Adipose tissue (tissue), 3 donors: Measurements from ENCODE around the gene SAXO1. TPM values are rescaled to one million over a fixed set of nuclear protein-coding genes. Genes with fewer than 3 reads are reported as not detected.
A peak's percentile ranks its signal among the peaks of the same experiment; 100 is the strongest.
"Not testable (repeated sequence)": the region's sequence is repeated elsewhere in the genome, so short reads cannot be mapped to it uniquely, and the experiment has no call there.

Source experiments
- H3K27ac ChIP-seq: one replicate; pipeline ENCODE4 v1.5.1; 2013; ENCODE audit warnings: low read depth, low read length
- WGBS, 3 donors: extraction: QIAGEN DNeasy Blood & Tissue Kit; methylation state at CpG; one replicate each; pipeline ENCODE4 v1.1.7; 2013; 5-methylcytosine and 5-hydroxymethylcytosine counted together
- polyA plus RNA-seq, 3 donors: library from polyadenylated mRNA; stranded (reverse); fragments of 200-250 nt; gene quantifications; one replicate each; pipeline ENCODE4 v1.2.3, GENCODE V29; 2013
- donor health status: healthy with polysubstance abuse.
- donor health status: Bipolar disorder and iron deficiency.
- donor health status: healthy.

SAXO1 gene
- under 1 TPM in 2 of 3 donors, not detected in 1; 0.01 to 0.03 TPM for polyA plus RNA-seq

DNA sequence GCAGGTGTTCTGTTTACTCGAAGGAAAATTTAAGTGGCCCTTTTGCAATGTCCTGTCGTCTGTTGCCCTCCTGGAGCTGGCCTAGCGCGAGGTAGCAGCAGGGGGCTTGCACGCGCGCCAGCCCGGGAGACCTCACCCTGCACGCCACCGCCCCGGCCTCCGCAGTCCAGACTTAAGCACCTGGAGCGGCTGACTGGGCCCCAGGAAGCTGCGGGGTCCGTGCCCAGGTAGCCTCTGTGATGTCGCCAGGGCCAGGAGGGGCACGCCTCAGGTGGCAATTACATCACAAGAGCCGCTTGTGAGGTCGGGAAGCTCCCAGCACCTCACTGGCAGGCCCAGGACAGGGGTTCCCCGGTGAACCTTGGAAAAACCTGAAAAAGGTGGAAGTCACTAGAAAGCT is at the start of gene SAXO1:
Gene SAXO1, minus strand, starts transcription at position 195 of the 400 bp plus-strand sequence. CDS start 301 bp downstream, outside the sequence.
- WGBS, 3 donors: 69 to 90% (median 88%) methylated on average over 20 of the region's 20 CpGs
- no peak within 1 kb of the TSS for H3K27ac ChIP-seq

DNA sequence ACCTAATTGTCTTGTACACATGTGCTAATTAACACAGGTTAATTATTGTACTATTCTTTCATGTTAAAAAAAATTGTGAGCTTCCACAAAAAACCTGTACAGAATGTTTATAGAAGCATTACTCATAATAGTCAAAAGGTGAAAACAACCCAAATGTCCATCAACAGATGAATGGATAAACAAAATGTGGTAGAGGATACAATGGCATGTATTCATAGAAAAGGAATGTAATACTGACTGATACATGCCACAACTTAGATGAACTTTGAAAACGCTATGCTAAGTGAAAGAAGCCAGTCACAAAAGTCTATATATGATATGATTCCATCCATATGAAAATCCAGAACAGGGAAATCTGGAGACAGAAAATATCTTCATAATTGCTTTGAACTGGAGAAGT is 41.8 kb upstream of the SAXO1 start:
- 77 to 91% (median 88%) methylated on average over 1 of the region's 1 CpG for WGBS, 3 donors
- H3K27ac ChIP-seq: no peak overlapping the region

GRCh38 chr9:19074229-19074628 is 41.2 kb upstream of the SAXO1 start:
- 95 to 98% (median 98%) methylated on average over 2 of the region's 2 CpGs for WGBS, 3 donors
- H3K27ac ChIP-seq: no peak overlapping the region

DNA sequence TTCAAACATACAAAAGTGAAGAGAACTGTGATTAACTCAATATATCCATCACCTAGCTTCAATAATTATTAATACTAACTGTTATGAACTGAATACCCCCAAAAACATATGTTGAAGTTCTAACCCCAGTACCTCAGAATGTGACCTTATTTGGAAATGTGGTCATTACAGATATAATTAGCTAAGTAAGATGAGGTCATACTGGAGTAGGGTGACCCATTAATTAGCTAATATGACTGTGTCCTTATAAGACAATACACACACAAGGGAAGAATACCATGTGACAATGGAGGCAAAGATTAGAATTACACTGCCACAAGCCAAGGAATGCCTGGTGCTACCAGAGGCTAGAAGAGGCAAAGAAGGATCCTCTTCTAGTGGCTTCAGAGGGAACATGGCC is 24.0 kb upstream of the SAXO1 start:
- no peak overlapping the region for H3K27ac ChIP-seq

DNA sequence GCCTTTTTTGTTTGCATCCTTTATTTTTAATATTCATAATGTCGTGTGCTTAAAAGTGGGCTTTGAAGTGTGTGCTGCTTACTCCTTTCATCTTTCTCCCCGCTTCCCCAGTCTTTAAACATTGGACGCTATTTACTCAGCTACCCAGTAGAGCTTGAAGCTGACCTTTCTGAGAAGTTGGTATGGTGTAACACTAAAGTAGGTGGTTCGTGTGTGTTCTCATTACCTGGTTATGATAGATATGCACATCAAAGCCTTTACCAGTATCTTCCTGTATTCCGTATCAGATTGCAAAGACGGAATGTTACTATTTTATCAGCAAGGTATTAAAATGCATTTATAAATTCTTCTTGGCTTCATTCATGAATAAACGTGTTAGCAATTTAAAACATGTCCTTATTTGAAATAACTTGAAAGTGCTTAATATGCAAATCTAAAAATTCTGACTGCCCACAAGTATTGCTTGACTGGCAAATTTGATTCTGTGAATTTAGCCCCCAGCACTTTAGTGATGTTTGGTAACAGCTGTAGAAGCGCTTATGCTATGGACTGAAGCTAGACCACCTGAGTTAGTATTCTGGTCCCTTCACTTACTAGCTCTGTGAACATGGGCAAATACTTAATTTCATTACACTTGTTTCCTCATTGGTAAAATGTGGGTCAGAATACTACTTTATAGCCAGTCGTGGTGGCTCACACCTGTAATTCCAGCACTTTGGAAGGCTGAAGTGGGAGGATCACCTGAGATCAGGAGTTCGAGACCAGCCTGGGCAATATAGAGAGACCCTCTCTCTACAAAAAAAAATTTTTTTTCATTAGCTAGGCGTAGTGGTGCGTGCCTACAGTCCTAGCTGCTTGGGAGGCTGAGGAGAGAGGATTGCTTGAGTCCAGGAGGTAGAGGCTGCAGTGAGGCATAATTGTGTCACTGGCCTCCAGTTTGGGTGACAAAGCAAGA is 17.9 kb upstream of the SAXO1 start:
- WGBS, 3 donors: 49 to 71% (median 67%) methylated on average over 12 of the region's 12 CpGs
- H3K27ac ChIP-seq: no peak overlapping the region

DNA sequence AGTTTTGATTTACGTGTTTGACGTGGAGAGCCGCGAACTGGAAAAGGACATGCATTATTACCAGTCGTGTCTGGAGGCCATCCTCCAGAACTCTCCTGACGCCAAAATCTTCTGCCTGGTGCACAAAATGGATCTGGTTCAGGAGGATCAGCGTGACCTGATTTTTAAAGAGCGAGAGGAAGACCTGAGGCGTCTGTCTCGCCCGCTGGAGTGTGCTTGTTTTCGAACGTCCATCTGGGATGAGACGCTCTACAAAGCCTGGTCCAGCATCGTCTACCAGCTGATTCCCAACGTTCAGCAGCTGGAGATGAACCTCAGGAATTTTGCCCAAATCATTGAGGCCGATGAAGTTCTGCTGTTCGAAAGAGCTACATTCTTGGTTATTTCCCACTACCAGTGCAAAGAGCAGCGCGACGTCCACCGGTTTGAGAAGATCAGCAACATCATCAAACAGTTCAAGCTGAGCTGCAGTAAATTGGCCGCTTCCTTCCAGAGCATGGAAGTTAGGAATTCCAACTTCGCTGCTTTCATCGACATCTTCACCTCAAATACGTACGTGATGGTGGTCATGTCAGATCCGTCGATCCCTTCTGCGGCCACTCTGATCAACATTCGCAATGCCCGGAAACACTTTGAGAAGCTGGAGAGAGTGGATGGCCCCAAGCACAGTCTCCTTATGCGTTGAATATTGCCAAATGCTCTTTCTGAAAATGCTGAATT is 17.1 kb upstream of the SAXO1 start:
- no peak overlapping the region for H3K27ac ChIP-seq
- 2 to 7% (median 7%) methylated on average over 33 of the region's 33 CpGs for WGBS, 3 donors

DNA sequence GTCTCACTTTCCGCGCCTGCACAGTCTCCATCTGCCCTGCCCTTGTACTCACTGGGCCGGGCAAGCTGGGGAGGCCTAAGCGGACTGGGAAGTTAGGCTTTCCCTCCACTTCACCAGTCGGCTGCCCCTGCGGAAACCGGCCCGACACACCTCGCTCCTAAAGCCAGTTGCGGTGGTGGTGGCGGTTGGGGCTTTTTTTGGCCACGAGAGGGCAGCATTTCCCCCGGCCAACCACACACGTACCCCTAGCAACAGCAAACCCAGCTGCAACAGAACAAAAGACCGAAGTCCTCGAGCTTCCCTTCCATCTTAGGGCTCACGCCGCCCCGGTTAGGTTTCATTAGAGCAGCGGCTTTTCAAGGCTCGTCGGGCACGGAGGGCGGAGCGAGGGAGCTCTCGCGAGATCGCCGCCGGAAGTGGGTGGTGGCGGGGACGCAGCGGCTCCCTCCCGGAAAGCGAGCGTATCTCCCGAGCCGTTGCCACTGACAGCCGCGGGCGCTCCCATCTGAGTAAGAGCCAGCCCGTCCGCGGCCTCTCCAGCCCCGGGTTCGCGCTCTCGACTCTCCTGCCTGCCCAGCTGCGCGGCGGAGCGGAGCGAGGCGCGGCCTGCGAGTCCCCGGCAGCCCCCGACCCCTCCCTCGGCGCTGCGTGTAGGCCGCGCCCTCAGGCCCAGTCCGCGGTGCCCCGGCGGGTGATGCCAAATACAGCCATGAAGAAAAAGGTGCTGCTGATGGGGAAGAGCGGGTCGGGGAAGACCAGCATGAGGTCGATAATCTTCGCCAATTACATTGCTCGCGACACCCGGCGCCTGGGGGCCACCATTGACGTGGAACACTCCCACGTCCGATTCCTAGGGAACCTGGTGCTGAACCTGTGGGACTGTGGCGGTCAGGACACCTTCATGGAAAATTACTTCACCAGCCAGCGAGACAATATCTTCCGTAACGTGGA is 16.2 kb upstream of the SAXO1 start, which contains the start of gene RRAGA:
Gene RRAGA, plus strand, starts transcription at position 462 of the 951 bp plus-strand sequence. Its CDS starts 233 bp downstream, at position 695.
- H3K27ac ChIP-seq: peak within 1 kb of the TSS; percentile 71
- WGBS, 3 donors: 0% methylated on average over 76 to 82 of the region's 82 CpGs

GRCh38 chr9:19036611-19037010 is 3.6 kb upstream of the SAXO1 start:
- 95 to 98% (median 97%) methylated on average over 5 of the region's 5 CpGs for WGBS, 3 donors
- H3K27ac ChIP-seq: no peak overlapping the region

GRCh38 chr9:19032406-19032805 is 603 bp downstream of the SAXO1 start:
- 60 to 78% (median 67%) methylated on average over 14 of the region's 14 CpGs for WGBS, 3 donors
- no peak overlapping the region for H3K27ac ChIP-seq

DNA sequence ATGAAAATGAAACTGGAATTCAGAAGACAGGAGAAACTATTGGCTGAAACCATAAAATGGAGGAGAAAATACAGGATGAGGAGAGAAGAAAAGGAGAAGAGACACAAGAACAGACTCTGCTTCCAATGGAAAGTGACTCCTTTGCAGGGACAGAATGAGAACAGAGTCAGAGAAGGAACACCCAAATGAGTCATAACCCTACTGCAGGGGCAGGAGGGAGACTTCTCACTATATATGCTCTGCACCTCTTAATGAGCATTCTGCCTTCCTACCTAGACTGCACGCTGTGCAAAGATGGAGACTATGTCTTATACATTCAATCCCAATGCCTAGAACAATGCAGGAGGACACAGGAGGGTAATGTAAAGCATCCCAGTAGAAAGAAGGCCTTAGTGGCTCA is 2.1 kb downstream of the SAXO1 start:
- 88 to 96% (median 94%) methylated on average over 1 of the region's 1 CpG for WGBS, 3 donors
- no peak overlapping the region for H3K27ac ChIP-seq

DNA sequence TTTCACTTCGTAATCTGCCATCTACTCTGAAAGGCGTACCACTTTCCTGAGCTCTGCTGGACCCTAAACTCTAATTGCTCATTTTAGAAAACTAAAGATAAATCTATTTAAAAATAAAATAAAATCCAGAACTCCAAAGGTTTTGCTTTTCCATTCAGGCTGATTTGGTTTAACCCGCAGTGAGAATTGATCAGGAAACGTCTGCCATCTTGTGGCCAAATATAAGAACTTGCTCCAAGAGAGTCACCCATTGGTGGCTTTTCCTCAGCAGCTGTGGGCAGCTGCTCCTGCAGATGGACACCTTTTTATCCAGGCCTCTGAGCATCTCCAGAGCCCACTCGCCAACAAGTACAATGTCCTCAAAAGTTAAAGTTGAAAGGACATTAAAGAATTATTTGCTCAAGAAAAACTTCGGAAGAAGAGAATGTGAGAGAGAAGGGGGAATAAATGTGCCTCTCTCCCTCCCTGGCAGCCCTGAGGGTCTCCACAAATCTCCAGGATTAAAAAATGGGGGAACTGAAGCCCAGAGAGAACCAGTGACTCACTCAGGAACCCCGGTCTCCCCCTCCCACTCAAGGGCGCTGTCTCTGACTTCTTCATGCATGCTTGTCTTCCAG is 4.1 kb downstream of the SAXO1 start:
- no peak overlapping the region for H3K27ac ChIP-seq
- WGBS, 3 donors: 22 to 33% (median 31%) methylated on average over 8 of the region's 8 CpGs

- WGBS, 3 donors: 91 to 93% (median 93%) methylated on average over 22 of the region's 22 CpGs
Measured at GRCh38 chr9:19027825-19028224, 5.2 kb downstream of the SAXO1 start.

GRCh38 chr9:19026375-19026774 is 6.6 kb downstream of the SAXO1 start:
- WGBS, 3 donors: 85 to 89% (median 85%) methylated on average over 6 of the region's 6 CpGs
- H3K27ac ChIP-seq: no peak overlapping the region

More at GRCh38 chr9:19027825-19028224, 5.2 kb downstream of the SAXO1 start:
- no peak overlapping the region for H3K27ac ChIP-seq

- WGBS, 3 donors: 81 to 92% (median 87%) methylated on average over 5 of the region's 5 CpGs
- no peak overlapping the region for H3K27ac ChIP-seq
Measured at GRCh38 chr9:19023078-19023477, 9.9 kb downstream of the SAXO1 start.

GRCh38 chr9:19022206-19022605 is 10.8 kb downstream of the SAXO1 start:
- 94 to 100% (median 97%) methylated on average over 2 of the region's 2 CpGs for WGBS, 3 donors
- H3K27ac ChIP-seq: no peak overlapping the region

GRCh38 chr9:19021649-19022048 is 11.4 kb downstream of the SAXO1 start:
- 94 to 96% (median 94%) methylated on average over 2 of the region's 2 CpGs for WGBS, 3 donors

DNA sequence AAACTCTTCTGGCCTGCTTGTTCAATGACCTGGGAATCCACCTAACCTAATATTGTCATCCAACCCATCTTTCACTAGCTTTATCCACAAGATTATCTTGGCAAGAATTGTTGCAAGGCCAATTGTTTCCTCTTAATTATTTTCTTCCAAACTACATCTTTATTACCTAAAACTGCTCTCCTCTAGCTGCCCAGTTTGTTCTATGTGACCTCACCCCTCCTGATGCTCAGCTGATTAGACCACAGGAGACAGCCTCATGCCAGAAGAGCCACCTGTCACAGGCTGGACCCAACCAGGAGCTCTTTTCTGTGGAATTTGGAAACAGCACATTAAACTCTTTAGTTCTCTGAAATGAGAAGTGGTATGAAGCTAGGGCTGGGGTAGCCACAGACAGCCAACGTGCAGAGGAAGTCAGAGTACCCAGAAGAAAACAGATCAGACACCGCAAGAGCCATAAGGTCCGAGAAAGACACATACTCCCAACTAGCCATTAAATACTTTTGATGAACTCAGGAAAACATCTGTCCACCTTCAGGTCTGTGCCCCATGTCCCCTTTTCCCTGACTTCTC is 12.0 kb downstream of the SAXO1 start:
- 57 to 73% (median 70%) methylated on average over 3 of the region's 3 CpGs for WGBS, 3 donors
- H3K27ac ChIP-seq: no peak overlapping the region

More at GRCh38 chr9:19021649-19022048, 11.4 kb downstream of the SAXO1 start:
- H3K27ac ChIP-seq: not testable (repeated sequence)
